Chondrocyte (in vitro differentiated cells): ENCODE measurements around the gene HLA-F. TPM values are rescaled to one million over a fixed set of nuclear protein-coding genes. Genes with fewer than 3 reads are reported as not detected.
A peak's percentile ranks its signal among the peaks of the same experiment; 100 is the strongest.

Source experiments
- DNase-seq: peaks from one replicate; pipeline ENCODE4 v3.0.0; 2021; ENCODE audit warnings: mixed read lengths, low spot score
- H3K27ac Mint-ChIP-seq: one replicate; pipeline ENCODE4 v1.8.0; 2021; ENCODE audit warnings: mild to moderate bottlenecking, moderate library complexity, mixed read lengths; ENCODE audit not compliant: unreplicated experiment
- H3K27me3 Mint-ChIP-seq: 2 replicates; pipeline ENCODE4 v1.8.0; 2021; ENCODE audit warnings: low read depth, mixed read lengths
- H3K36me3 Mint-ChIP-seq: 2 replicates; pipeline ENCODE4 v1.8.0; 2021; ENCODE audit warnings: low read depth, mixed read lengths
- H3K4me1 Mint-ChIP-seq: 2 replicates; pipeline ENCODE4 v1.8.0; 2021; ENCODE audit warnings: low read depth, mild to moderate bottlenecking, mixed read lengths
- H3K4me3 Mint-ChIP-seq: one replicate; pipeline ENCODE4 v1.8.0; 2021; ENCODE audit warnings: mild to moderate bottlenecking, moderate library complexity, mixed read lengths; ENCODE audit not compliant: unreplicated experiment
- H3K9me3 Mint-ChIP-seq: 2 replicates; pipeline ENCODE4 v1.8.0; 2021; ENCODE audit warnings: low read depth, mixed read lengths
- CTCF ChIP-seq: fragments of 200-600 bp; sonication (generic); IDR thresholded peaks from 2 replicates; pipeline ENCODE4 v1.5.0; 2021; ENCODE audit warnings: antibody characterized with exemption, mild to moderate bottlenecking, moderate library complexity
- total RNA-seq: library from RNA; stranded (reverse); gene quantifications from 3 replicates; pipeline ENCODE4 v1.2.1, GENCODE V29; 2021

The HLA-F gene
- total RNA-seq, 1 donor from 2014 or later: 6.6 TPM

- peaks cover 7% of the 10 kb centered on the region for H3K27me3 Mint-ChIP-seq
- no peak overlapping the region for H3K4me3 Mint-ChIP-seq
- DNase-seq: no peak
Measured at GRCh38 chr6:29762781-29763214, 39.6 kb downstream of the HLA-F start.

GRCh38 chr6:29763491-29764289 lies 40.5 kb downstream of the HLA-F start:
- Mint-ChIP-seq H3K27me3 (peaks cover 14% of the 10 kb centered on the region), H3K4me1 (peaks cover 35% of the 10 kb centered on the region), H3K9me3 (no peaks in the 10 kb centered on the region), H3K36me3 (no peaks in the 10 kb centered on the region), H3K4me3 (no peak overlapping the region), H3K27ac (peak overlapping the region; percentile 90)
- no peak for DNase-seq
- TF ChIP-seq CTCF: no peak

More at GRCh38 chr6:29762781-29763214, 39.6 kb downstream of the HLA-F start:
- H3K4me1 Mint-ChIP-seq: peaks cover 35% of the 10 kb centered on the region
- H3K27ac Mint-ChIP-seq: peak overlapping the region; percentile 90
- no peak for TF ChIP-seq CTCF
- no peaks in the 10 kb centered on the region for H3K9me3 Mint-ChIP-seq
- no peaks in the 10 kb centered on the region for H3K36me3 Mint-ChIP-seq

- H3K27me3 Mint-ChIP-seq: peaks cover 21% of the 10 kb centered on the region
- no peaks in the 10 kb centered on the region for H3K36me3 Mint-ChIP-seq
- H3K9me3 Mint-ChIP-seq: no peaks in the 10 kb centered on the region
- TF ChIP-seq CTCF: no peak
- H3K4me1 Mint-ChIP-seq: peaks cover 35% of the 10 kb centered on the region
- peak overlapping the region; percentile 81 for H3K27ac Mint-ChIP-seq
- no peak for DNase-seq
- H3K4me3 Mint-ChIP-seq: no peak overlapping the region
Measured at GRCh38 chr6:29764422-29765196, 41.4 kb downstream of the HLA-F start.

GRCh38 chr6:29769336-29769735 lies 46.1 kb downstream of the HLA-F start:
- Mint-ChIP-seq H3K36me3 (no peaks in the 10 kb centered on the region), H3K9me3 (no peaks in the 10 kb centered on the region), H3K4me3 (no peak overlapping the region), H3K27ac (no peak overlapping the region), H3K4me1 (peaks cover 8% of the 10 kb centered on the region), H3K27me3 (peaks cover 34% of the 10 kb centered on the region)
- TF ChIP-seq CTCF: no peak
- DNase-seq: no peak

GRCh38 chr6:29770306-29770705 lies 47.1 kb downstream of the HLA-F start:
- H3K4me3 Mint-ChIP-seq: no peak overlapping the region
- no peak overlapping the region for H3K27ac Mint-ChIP-seq
- no peak for TF ChIP-seq CTCF
- DNase-seq: no peak
- H3K27me3 Mint-ChIP-seq: peaks cover 40% of the 10 kb centered on the region
- H3K36me3 Mint-ChIP-seq: no peaks in the 10 kb centered on the region
- H3K4me1 Mint-ChIP-seq: no peaks in the 10 kb centered on the region
- no peaks in the 10 kb centered on the region for H3K9me3 Mint-ChIP-seq
